HCT116 (cell line): ENCODE measurements around the gene DNHD1. TPM values are rescaled to one million over a fixed set of nuclear protein-coding genes. Genes with fewer than 3 reads are reported as not detected.

ENCODE experiments used
- ATAC-seq: fragments of 200-7000 bp; cut with Tn5 transposase; 2 replicates; pipeline ENCODE4 v1.9.1; 2020; ENCODE audit warnings: mild to moderate bottlenecking, moderate library complexity
- BruUV-seq: library from RNA; stranded (reverse); fragments of 400-500 nt; replicated peaks from 2 replicates; lab custom pipeline; 2021; lab: Mats Ljungman, UMichigan
- CTCF ChIA-PET: fragments of 300-600 bp; sonication (Branson Sonifier 250); formaldehyde crosslinking; loops from one replicate; lab custom pipeline; 2021; ENCODE audit warnings: antibody characterized with exemption; lab: Charles Lee
- POLR2A ChIA-PET: fragments of 300-600, 350-600 bp; sonication (Branson Sonifier 250); formaldehyde crosslinking; loops from one replicate; lab custom pipeline; 2021; ENCODE audit warnings: antibody characterized with exemption; lab: Charles Lee
- RAD21 ChIA-PET, 2 experiments: fragments of 300-600 bp; sonication (Branson Sonifier 250); formaldehyde crosslinking; loops; one replicate each; lab custom pipeline; 2023; ENCODE audit warnings: low total read pairs in 2 of 2; ENCODE audit not compliant: uncharacterized antibody in 2 of 2, unreplicated experiment in 2 of 2, low non-redundant PET in 1 of 2; lab: Charles Lee
- DNase-seq: peaks from one replicate; pipeline ENCODE4 v3.0.0-alpha.2; 2010; ENCODE audit warnings: low read depth, low spot score
- H2AFZ ChIP-seq: fragments of 200-600 bp; shearing (Covaris generic), sonication (generic); 2 replicates; pipeline ENCODE4 v1.6.1; 2017; ENCODE audit warnings: low read depth, mixed run types, mixed read lengths, antibody characterized with exemption, low read length; ENCODE audit not compliant: poor library complexity, severe bottlenecking
- H3K27ac ChIP-seq: 2 replicates; pipeline ENCODE4 v1.5.1; 2012; ENCODE audit warnings: low read depth, low read length
- H3K27me3 ChIP-seq: fragments of 200-600 bp; sonication (generic); 2 replicates; pipeline ENCODE4 v1.6.1; 2016; ENCODE audit warnings: mixed run types, low read length, mixed read lengths; ENCODE audit not compliant: insufficient read depth
- H3K36me3 ChIP-seq, 2 experiments: fragments of 200-500 bp in 1 of 2; fragments of 200-600 bp in 1 of 2; sonication (Bioruptor generic) in 1 of 2; sonication (generic) in 1 of 2; 2 replicates each; pipeline versions ENCODE4 v1.5.1 to v1.6.1; 2014 to 2016; ENCODE audit warnings: low read length in 2 of 2, inconsistent platforms in 1 of 2, mixed read lengths in 1 of 2, mixed run types in 1 of 2; ENCODE audit not compliant: insufficient read depth in 2 of 2, control insufficient read depth in 1 of 2
- H3K4me1 ChIP-seq, 2 experiments: fragments of 200-600 bp in 1 of 2; sonication (generic) in 1 of 2; 2 replicates each; pipeline versions ENCODE4 v1.5.1 to v1.6.1; 2012 to 2017; ENCODE audit warnings: low read length in 2 of 2, inconsistent platforms in 1 of 2, mild to moderate bottlenecking in 1 of 2, mixed read lengths in 1 of 2, mixed run types in 1 of 2, moderate library complexity in 1 of 2; ENCODE audit not compliant: insufficient read depth in 2 of 2, control insufficient read depth in 1 of 2
- H3K4me2 ChIP-seq: fragments of 200-600 bp; sonication (generic); 2 replicates; pipeline ENCODE4 v1.6.1; 2017; ENCODE audit warnings: mixed run types, low read length, mixed read lengths
- H3K4me3 ChIP-seq, 2 experiments: fragments of 200-600 bp in 1 of 2; sonication (generic) in 1 of 2; replicated peaks in 1 of 2; 2 replicates each; pipeline ENCODE4 v1.5.1; 2011 to 2016; ENCODE audit warnings: low read length in 2 of 2, control low read depth in 1 of 2, low read depth in 1 of 2, mild to moderate bottlenecking in 1 of 2, mixed read lengths in 1 of 2, mixed run types in 1 of 2
- H3K79me2 ChIP-seq: fragments of 200-600 bp; sonication (generic); 2 replicates; pipeline ENCODE4 v1.6.1; 2017; ENCODE audit warnings: mild to moderate bottlenecking, mixed run types, low read length, moderate library complexity, mixed read lengths; ENCODE audit not compliant: insufficient read depth
- H3K9ac ChIP-seq: fragments of 200-600 bp; sonication (generic); 2 replicates; pipeline ENCODE4 v1.6.1; 2016; ENCODE audit warnings: low read length, mixed read lengths
- H3K9me2 ChIP-seq: fragments of 200-600 bp; sonication (generic), shearing (Covaris generic); 2 replicates; pipeline ENCODE4 v1.6.1; 2017; ENCODE audit warnings: mixed run types, mild to moderate bottlenecking, moderate library complexity; ENCODE audit not compliant: insufficient read depth
- H3K9me3 ChIP-seq, 2 experiments: fragments of 200-500 bp in 1 of 2; fragments of 200-600 bp in 1 of 2; sonication (Bioruptor generic) in 1 of 2; sonication (generic) in 1 of 2; 2 replicates each; pipeline ENCODE4 v1.6.1; 2014 to 2017; ENCODE audit warnings: low read length in 2 of 2, mixed read lengths in 2 of 2, inconsistent platforms in 1 of 2, low read depth in 1 of 2, mild to moderate bottlenecking in 1 of 2, mixed run types in 1 of 2, moderate library complexity in 1 of 2; ENCODE audit not compliant: control insufficient read depth in 1 of 2, insufficient read depth in 1 of 2
- H4K20me1 ChIP-seq: fragments of 200-600 bp; sonication (generic), shearing (Covaris generic); 2 replicates; pipeline ENCODE4 v1.6.1; 2017; ENCODE audit warnings: mixed run types, mild to moderate bottlenecking, moderate library complexity; ENCODE audit not compliant: insufficient read depth
- ATF3 ChIP-seq: IDR thresholded peaks from 2 replicates; pipeline ENCODE4 v1.6.1; 2012
- CBX3 ChIP-seq: IDR thresholded peaks from 2 replicates; pipeline ENCODE4 v1.6.1; 2012; ENCODE audit warnings: low read depth
- CEBPB ChIP-seq: IDR thresholded peaks from 2 replicates; pipeline ENCODE4 v1.6.1; 2012; ENCODE audit warnings: low read depth
- EGR1 ChIP-seq: IDR thresholded peaks from 2 replicates; pipeline ENCODE4 v1.6.1; 2012; ENCODE audit warnings: low read depth
- ELF1 ChIP-seq: IDR thresholded peaks from 2 replicates; pipeline ENCODE4 v1.6.1; 2012; ENCODE audit warnings: low read depth, borderline replicate concordance
- EZH2 ChIP-seq: fragments of 200-600 bp; sonication (generic); IDR thresholded peaks from 2 replicates; pipeline ENCODE4 v1.6.1; 2017; ENCODE audit warnings: antibody characterized with exemption, mixed run types
- EZH2phosphoT487 ChIP-seq: fragments of 200-600 bp; IDR thresholded peaks from 2 replicates; pipeline ENCODE4 v1.6.1; 2018; ENCODE audit warnings: antibody characterized with exemption, borderline replicate concordance
- JUND ChIP-seq: IDR thresholded peaks from 2 replicates; pipeline ENCODE4 v1.6.1; 2012
- POLR2A ChIP-seq: IDR thresholded peaks from 2 replicates; pipeline ENCODE4 v1.7.0; 2011; ENCODE audit warnings: borderline replicate concordance; ENCODE audit not compliant: insufficient read depth, insufficient read length; ENCODE audit errors: extremely low read depth
- RAD21 ChIP-seq: IDR thresholded peaks from 2 replicates; pipeline ENCODE4 v1.6.1; 2012; ENCODE audit warnings: low read depth, mild to moderate bottlenecking
- SIN3A ChIP-seq: IDR thresholded peaks from 2 replicates; pipeline ENCODE4 v1.6.1; 2012; ENCODE audit warnings: low read depth
- SRF ChIP-seq: IDR thresholded peaks from 2 replicates; pipeline ENCODE4 v1.6.1; 2012; ENCODE audit warnings: low read depth
- TCF7L2 ChIP-seq: IDR thresholded peaks from 2 replicates; pipeline ENCODE4 v1.7.0; 2011; ENCODE audit warnings: borderline replicate concordance, inconsistent platforms; ENCODE audit not compliant: insufficient read depth, insufficient read length; ENCODE audit errors: extremely low read depth
- YY1 ChIP-seq: IDR thresholded peaks from 2 replicates; pipeline ENCODE4 v1.6.1; 2011; ENCODE audit warnings: low read length, low read depth, moderate library complexity, mild to moderate bottlenecking; ENCODE audit not compliant: insufficient replicate concordance; ENCODE audit errors: extremely low read depth
- ZFX ChIP-seq: fragments of 450-650 bp; IDR thresholded peaks from 2 replicates; pipeline ENCODE4 v1.6.1; 2017
- ZNF274 ChIP-seq: fragments of 200-500 bp; sonication (Bioruptor generic); IDR thresholded peaks from 2 replicates; pipeline ENCODE4 v1.6.1; 2014; ENCODE audit warnings: mild to moderate bottlenecking, low read depth, low read length, inconsistent platforms
- intact Hi-C: fragments of 100-400 bp; cut with micrococcal nuclease; formaldehyde crosslinking; loops from 2 replicates; pipeline ENCODE4 v1.10.0; 2022
- total RNA-seq: library from RNA; stranded (reverse); gene quantifications from one replicate; pipeline ENCODE4 v1.2.1, GENCODE V29; 2021; ENCODE audit not compliant: unreplicated experiment
- TF ChIP-seq, protein P1 (sequence below): IDR thresholded peaks from 2 replicates; pipeline ENCODE4 v1.6.1; 2012
- TF ChIP-seq, protein P2 (sequence below), 3 experiments: fragments of 200-600 bp in 1 of 3; sonication (generic) in 1 of 3; IDR thresholded peaks in 2 of 3; conservative IDR thresholded peaks in 1 of 3; 2 replicates each; pipeline ENCODE4 v1.5.1; 2012 to 2017; ENCODE audit warnings: low read depth in 2 of 3, low read length in 2 of 3, antibody characterized with exemption in 1 of 3, borderline replicate concordance in 1 of 3, control low read depth in 1 of 3, mild to moderate bottlenecking in 1 of 3, mixed read lengths in 1 of 3, mixed run types in 1 of 3, moderate library complexity in 1 of 3; ENCODE audit not compliant: insufficient read depth in 1 of 3
- TF ChIP-seq, protein P3 (sequence below): IDR thresholded peaks from 2 replicates; pipeline ENCODE4 v1.6.1; 2012; ENCODE audit warnings: low read depth
- TF ChIP-seq, protein P4 (sequence below): IDR thresholded peaks from 2 replicates; pipeline ENCODE4 v1.6.1; 2011; ENCODE audit warnings: mild to moderate bottlenecking, low read length, moderate library complexity; ENCODE audit not compliant: insufficient replicate concordance; ENCODE audit errors: extremely low read depth

DNHD1 gene
- total RNA-seq, 1 experiment from 2014 or later = 8.0 TPM

DNA sequence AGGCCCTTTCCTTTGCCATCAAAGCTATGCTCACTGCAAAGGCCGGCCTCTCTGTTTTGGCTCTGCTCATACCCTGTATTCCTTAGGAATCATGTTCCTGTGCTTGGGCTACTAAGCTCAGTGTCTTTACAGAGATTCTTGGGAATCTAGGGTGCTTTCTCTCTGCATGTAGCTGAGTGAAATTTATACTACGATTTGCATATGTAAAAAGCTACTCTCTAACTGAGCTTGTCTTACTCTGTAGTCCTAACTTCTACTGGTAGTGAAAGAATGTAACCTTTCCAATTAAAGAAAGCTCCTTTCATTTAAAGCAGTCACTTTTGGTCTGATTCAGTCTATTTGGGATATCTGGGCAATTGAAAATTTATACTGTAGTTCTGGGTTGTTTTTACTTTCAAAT is 32.2 kb downstream of the DNHD1 start:
- Histone ChIP-seq H3K9me2 (no peaks in the 10 kb centered on the region), H3K9me3 (no peaks in the 10 kb centered on the region), H3K4me3 (no peak overlapping the region)
- intact Hi-C loops = no loop called here
- POLR2A ChIA-PET = no interaction called here
- TF ChIP-seq, protein P1, sequence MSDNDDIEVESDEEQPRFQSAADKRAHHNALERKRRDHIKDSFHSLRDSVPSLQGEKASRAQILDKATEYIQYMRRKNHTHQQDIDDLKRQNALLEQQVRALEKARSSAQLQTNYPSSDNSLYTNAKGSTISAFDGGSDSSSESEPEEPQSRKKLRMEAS = no peak
- TF ChIP-seq SRF (no peak), ATF3 (no peak), EZH2 (no peak), ZNF274 (no peak), CBX3 (no peak), SIN3A (no peak), EZH2phosphoT487 (no peak), RAD21 (no peak), ZFX (no peak), TCF7L2 (no peak), JUND (no peak), CEBPB (no peak), EGR1 (no peak), POLR2A (no peak), YY1 (no peak), ELF1 (no peak)
- TF ChIP-seq, protein P2, sequence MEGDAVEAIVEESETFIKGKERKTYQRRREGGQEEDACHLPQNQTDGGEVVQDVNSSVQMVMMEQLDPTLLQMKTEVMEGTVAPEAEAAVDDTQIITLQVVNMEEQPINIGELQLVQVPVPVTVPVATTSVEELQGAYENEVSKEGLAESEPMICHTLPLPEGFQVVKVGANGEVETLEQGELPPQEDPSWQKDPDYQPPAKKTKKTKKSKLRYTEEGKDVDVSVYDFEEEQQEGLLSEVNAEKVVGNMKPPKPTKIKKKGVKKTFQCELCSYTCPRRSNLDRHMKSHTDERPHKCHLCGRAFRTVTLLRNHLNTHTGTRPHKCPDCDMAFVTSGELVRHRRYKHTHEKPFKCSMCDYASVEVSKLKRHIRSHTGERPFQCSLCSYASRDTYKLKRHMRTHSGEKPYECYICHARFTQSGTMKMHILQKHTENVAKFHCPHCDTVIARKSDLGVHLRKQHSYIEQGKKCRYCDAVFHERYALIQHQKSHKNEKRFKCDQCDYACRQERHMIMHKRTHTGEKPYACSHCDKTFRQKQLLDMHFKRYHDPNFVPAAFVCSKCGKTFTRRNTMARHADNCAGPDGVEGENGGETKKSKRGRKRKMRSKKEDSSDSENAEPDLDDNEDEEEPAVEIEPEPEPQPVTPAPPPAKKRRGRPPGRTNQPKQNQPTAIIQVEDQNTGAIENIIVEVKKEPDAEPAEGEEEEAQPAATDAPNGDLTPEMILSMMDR (IDR thresholded peaks at IDR 0.05 in 2 of 3, conservative IDR thresholded peaks at IDR 0.05 in 1 of 3; ENCODE audit: borderline replicate concordance in 1 of 3, insufficient read depth in 1 of 3, low read depth in 2 of 3, low read length in 2 of 3) = no peak
- TF ChIP-seq, protein P3, sequence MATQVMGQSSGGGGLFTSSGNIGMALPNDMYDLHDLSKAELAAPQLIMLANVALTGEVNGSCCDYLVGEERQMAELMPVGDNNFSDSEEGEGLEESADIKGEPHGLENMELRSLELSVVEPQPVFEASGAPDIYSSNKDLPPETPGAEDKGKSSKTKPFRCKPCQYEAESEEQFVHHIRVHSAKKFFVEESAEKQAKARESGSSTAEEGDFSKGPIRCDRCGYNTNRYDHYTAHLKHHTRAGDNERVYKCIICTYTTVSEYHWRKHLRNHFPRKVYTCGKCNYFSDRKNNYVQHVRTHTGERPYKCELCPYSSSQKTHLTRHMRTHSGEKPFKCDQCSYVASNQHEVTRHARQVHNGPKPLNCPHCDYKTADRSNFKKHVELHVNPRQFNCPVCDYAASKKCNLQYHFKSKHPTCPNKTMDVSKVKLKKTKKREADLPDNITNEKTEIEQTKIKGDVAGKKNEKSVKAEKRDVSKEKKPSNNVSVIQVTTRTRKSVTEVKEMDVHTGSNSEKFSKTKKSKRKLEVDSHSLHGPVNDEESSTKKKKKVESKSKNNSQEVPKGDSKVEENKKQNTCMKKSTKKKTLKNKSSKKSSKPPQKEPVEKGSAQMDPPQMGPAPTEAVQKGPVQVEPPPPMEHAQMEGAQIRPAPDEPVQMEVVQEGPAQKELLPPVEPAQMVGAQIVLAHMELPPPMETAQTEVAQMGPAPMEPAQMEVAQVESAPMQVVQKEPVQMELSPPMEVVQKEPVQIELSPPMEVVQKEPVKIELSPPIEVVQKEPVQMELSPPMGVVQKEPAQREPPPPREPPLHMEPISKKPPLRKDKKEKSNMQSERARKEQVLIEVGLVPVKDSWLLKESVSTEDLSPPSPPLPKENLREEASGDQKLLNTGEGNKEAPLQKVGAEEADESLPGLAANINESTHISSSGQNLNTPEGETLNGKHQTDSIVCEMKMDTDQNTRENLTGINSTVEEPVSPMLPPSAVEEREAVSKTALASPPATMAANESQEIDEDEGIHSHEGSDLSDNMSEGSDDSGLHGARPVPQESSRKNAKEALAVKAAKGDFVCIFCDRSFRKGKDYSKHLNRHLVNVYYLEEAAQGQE = no peak
- TF ChIP-seq, protein P4, sequence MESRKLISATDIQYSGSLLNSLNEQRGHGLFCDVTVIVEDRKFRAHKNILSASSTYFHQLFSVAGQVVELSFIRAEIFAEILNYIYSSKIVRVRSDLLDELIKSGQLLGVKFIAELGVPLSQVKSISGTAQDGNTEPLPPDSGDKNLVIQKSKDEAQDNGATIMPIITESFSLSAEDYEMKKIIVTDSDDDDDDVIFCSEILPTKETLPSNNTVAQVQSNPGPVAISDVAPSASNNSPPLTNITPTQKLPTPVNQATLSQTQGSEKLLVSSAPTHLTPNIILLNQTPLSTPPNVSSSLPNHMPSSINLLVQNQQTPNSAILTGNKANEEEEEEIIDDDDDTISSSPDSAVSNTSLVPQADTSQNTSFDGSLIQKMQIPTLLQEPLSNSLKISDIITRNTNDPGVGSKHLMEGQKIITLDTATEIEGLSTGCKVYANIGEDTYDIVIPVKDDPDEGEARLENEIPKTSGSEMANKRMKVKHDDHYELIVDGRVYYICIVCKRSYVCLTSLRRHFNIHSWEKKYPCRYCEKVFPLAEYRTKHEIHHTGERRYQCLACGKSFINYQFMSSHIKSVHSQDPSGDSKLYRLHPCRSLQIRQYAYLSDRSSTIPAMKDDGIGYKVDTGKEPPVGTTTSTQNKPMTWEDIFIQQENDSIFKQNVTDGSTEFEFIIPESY = no peak
- TF ChIP-seq, all 23 proteins: peak for 0
- ChIA-PET RAD21 (no interaction called here), CTCF (interaction anchor here (0.9 kb wide), 1 partner anchor 150 kb away, joined by 5 read pairs; no protein-coding TSS in a partner anchor)
- DNase-seq (no peak), ATAC-seq (no peak)
- Histone ChIP-seq H4K20me1 (no peaks in the 10 kb centered on the region), H3K27ac (no peak overlapping the region), H3K79me2 (no peaks in the 10 kb centered on the region), H3K4me1 (no peaks in the 10 kb centered on the region), H3K27me3 (no peaks in the 10 kb centered on the region), H3K36me3 (no peaks in the 10 kb centered on the region), H3K9ac (no peak overlapping the region), H2AFZ (no peak overlapping the region), H3K4me2 (no peak overlapping the region)
- no TSS peak for BruUV-seq
